GM21619 (cell line): ENCODE measurements around the gene CNTD1.

Experiments
- ATAC-seq: cut with Tn5 transposase; IDR thresholded peaks from one replicate; pipeline ENCODE4 v1.9.1; 2021; ENCODE audit not compliant: unreplicated experiment

The CNTD1 gene

DNA sequence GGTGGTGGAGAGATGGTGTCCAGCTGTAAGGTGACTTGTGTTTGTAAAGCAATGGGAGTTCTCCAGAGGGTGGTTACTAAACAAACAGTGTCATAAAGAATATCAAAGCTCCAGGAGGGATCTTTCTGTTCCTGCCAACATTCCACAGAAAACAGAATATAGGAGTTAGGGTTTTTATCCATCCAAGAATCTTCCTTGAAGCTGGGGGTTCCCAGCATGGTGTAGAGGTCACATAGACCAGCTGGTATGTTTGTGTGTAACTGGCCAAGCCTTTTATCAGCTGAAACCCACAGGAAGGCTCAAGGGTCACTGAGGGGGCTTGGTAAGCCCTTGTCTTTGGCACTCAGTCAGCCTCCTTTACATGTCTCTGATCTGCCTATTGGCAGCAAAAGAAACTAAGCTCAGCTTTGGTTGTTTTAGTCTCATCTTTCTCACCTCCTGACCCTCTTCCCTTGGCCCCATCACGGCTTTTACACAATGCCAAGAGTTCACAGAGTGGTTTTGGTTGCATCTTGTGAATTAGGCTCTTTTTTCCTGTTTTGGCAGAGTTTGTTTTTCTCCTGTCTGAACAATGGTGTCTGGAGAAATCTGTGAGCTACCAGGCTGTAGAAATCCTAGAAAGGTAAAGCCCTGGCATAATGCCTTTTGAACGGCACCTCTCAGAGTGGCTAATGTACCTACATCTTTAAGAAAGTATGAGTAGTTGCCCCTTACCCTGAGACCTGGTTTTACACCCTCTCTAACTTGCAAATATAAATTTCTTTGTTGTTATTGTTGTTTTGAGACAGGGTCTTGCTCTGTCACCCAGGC lies 4.6 kb downstream of the CNTD1 start:
- ATAC-seq: no peak

DNA sequence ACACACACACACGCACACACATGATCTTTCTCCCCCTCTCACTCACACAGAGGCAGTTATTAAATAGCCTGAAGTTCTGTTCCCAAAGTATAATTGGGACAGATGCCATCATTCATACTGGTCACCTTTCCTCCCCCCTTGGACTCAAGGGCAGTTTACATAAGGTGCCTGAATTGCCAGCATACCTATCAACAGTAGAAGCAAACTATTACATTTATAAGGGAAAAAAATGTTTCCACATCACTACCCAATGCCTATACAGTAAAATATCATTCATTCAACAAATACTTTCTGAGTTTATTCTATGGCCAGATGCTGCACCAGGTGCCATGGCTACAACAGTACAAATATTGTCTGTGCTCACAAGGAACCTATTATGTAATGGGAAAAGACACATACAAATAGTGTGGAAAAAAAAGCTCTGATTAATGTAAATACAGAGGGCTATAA lies 6.3 kb downstream of the CNTD1 start:
- ATAC-seq: no peak

DNA sequence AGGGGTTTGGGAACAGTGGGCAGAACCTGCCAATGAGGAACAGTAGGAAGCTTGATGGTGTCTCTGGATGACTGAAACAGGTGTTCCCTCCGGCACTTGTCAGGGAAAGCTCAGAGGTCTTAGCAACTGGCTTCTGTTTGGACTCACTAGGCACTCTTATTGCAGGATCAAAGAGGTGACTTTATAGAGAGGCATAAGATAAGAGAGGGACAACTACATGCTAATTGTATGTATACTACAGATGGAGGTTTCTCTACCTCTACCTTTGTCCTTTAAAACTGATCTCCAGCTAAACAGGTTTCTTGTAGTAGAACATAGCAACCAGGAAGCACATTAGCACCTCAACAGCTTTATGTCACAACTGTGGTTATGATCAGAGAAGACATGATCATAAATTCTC lies 7.6 kb downstream of the CNTD1 start:
- no peak for ATAC-seq

DNA sequence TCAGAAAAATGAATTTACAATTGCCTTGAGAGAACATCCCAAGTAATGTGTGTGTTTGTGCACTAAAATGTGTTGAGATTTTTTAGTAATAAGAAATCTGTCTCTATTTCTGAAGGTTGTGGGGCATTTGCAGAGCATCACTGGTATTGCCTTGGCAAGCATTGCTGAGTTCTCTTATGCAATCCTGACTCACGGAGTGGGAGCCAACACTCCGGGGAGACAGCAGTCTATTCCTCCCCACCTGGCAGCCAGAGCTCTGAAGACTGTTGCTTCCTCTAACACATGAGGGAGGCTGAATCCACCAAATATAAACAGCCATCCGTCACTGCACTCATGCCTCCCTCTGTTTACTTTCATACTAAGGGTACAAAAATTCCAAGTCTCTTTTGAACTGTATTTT lies 10.6 kb downstream of the CNTD1 start:
- ATAC-seq: no peak

DNA sequence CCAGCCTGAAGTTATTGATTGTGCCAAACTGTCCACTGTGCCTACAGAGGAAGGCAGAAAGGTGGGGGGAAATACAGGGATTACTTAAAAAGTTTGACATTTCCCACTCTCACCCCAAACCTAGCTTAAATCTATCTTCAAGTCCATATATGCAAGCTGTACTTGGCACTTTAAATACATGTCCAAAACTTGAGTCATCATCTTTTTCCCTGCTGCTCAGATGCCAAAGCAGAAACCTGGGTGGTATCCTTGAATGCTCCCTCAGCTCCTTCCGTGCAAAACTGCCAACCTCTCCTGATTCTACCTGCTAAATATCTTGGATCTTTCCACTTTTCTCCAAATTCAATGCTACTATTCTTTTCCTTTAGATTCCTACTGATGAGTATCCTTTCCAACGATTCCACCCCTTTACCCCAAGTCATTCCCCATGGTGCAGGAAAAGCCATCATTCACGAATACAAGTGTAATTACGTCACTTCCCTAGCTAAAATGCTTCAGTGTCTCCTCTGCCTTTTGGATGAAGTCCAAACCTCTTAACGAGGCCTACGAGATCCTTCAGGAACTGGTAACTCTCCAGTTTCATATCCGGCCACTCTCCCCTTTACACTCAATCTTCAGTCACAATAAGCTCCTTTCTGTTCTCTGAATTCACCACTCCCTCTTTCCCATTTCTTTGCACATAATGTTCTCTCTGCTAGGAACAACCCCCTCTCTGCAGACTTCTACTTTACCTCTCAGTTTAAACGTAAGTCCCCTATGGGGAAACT lies 16.2 kb downstream of the CNTD1 start:
- no peak for ATAC-seq

DNA sequence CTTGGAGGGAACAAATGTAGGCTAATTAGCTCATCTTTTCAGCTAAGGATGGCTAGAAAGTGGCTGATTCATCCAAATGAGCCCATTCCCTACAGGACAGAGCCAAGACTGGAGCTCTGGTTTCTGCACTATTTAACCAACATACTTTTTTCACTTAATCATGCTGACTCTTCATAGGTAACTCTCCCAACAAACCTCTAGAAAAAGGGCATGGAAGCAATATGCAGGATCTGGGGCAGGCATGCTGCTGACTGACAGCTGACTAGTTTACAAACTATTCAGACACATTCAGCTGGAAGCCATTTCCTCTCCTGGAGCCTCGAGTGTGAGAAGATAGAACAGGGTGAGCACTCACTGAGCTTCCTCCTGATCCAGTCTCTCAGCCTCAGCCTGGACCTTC lies 19.2 kb downstream of the CNTD1 start:
- ATAC-seq: no peak

DNA sequence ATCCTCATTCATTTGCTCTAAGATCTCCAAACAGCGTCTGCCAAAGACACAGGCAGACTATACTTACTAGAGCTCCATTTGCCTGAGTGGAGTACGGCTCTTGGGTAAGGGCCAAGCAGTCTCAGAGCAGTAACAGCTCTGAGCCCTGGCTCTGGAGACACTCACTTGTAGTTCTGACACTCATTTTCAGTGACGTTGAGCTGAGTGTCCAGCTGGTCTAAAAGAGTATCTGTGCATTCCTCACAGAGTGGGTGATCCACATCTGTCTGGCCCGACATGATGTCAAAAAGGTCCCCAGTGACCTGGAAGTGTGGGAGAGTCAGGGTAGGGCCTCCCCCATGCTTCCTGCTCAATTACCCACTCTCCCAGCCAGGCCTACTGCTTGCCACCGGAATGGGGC lies 19.7 kb downstream of the CNTD1 start:
- no peak for ATAC-seq

DNA sequence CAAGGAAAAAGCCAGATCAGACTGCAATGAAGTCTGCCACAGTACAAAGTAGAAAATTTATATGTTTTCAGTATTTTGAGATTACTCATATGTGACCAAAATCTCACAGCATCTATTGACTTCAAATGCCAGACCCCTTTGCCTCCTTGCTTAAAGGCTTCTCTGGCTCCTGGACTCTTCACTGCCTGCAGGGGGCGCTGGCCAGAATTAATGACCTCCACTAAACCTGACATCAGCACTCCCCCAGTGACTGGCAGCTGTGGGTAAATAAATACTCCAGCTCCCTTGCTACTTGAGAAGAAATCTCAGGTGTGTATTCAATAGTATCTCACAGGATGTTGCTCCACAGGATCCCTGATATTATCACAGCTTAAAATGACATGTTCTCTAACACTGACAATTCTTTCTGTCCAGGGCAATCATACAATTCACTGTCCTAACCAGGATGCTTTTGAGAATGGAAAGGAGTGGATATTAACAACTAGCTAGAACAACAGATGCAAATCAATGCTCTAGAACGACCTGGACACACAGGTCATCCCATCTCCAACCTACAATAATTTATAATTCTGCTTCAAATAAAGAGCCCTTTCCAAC lies 21.4 kb downstream of the CNTD1 start:
- ATAC-seq: no peak

DNA sequence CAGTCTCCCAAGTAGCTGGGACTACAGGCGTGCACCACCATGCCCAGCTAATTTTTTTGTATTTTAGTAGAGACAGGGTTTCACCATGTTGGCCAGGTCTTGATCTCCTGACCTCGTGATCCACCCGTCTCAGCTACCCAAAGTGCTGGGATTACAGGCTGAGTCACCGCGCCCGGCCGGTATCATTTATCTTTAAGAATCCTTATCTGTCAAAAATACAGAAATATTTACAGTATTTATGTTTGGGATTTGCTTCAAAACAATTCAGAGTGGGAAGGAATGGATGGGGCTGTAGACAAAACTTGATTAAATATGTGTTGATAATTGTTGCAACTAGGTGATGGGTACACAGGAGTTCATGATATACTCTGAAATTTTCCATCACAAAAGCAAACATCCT lies 22.5 kb downstream of the CNTD1 start:
- no peak for ATAC-seq

DNA sequence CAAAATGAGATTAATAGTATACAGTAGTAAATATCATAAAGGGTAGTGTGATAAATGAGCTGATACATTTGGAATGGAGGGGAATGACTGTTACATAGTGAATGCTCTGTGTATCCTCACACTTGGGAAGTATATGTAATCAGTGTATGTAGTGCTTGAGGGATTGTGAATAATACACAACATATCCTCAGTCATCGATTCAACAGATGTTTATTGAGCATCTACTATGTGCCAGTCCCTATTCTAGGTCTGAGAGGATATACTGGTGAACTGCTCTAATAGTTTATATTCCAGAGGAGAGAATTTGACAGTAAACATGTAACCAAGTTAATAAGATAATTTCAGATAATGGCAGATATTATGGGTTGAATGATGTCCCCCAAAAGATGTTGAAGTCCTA lies 28.8 kb downstream of the CNTD1 start:
- ATAC-seq: no peak

DNA sequence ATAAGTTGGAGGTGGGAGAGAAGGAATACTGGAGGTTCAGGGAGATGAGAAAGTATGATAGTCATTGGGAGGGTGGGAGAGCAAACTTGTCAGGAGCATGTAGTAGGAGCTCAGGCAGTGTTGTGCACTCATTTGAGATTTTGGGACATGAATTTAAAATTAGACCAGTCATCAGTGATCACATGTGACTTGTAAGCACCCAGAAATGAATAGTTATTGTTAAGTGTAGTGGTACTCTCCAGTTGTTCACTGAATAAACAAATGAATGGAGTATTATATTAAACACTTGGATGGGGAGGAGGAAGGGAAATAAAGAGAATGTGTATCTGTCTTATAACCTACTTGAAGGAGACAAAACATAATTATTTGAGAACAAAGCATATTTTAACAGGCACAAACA lies 32.3 kb downstream of the CNTD1 start:
- ATAC-seq: no peak

DNA sequence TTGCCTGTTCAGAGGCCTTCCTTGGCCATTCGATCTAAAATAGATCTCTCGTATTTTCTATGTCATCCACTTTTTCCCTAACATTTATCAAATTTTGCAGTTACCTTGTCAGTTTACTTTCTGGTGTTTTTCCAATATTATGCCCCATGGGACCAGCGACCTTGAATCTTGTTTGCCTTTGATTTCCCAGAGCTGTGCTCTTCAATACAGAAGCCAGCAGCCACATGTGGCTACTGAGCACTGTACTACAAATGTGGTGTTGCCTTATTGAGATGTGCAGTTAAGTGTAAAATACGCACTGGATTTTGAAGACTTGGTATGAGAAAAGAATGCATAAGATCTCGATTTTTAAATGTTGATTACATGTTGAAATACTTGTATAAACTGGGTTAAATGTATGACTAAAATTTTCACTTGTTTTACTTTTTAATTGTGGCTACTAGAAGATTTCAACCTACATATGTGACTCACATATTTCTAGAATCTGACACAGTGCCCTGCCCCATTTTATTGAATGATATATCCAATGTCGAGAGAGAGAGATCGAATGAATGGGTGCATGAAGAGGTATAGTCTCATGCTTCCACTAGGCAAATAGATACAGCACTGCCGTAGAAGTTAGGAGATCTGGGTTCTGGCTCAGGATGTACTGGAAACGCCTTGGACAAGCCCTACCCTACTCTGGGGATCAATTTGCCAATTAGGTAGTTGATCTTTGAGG lies 33.7 kb downstream of the CNTD1 start:
- ATAC-seq: peak; percentile 12

DNA sequence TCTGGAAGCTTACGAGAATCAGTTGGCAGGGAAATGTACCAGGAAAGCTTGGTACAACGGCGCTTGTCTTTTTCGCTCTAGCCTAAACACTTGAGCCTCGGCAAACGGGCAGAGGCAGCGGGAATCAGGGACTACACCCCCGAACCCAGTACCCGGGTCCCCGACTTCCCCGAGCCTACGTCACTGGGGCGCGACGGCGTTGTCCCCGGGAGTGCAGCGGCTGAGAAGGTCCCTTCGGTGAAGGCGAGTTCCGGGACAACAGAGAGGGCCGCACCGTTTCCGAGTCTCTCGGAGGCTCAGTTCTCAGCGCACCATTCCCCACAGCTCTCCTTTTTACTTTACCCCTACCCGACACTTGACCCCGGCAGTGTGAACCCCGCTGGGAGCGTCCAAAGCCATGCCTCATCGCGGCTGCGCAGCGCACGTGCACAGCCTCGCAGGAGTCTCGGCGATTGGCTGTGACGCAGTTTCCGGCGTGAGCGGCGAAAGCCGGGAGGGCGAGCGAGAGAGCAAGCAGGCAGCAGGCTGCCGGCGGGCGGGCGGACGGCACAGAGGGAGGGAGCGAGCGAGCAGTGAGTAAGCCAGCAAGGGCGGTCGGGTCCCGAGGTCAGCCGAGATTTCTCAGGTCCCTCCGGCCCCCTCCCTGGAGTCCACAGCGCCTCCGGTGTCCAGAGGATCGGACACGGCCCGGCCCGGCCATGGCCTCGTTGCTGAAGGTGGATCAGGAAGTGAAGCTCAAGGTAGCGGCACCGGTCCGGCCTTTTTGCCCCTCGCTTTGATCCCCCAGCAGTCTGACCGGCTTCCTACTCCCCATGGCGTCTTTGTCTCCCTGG lies 34.5 kb downstream of the CNTD1 start, which contains the start of gene PSME3:
Gene PSME3, plus strand, starts transcription at position 464 of the 833 bp plus-strand sequence. Its CDS starts 235 bp downstream, at position 699.
- ATAC-seq: peak; percentile 77

DNA sequence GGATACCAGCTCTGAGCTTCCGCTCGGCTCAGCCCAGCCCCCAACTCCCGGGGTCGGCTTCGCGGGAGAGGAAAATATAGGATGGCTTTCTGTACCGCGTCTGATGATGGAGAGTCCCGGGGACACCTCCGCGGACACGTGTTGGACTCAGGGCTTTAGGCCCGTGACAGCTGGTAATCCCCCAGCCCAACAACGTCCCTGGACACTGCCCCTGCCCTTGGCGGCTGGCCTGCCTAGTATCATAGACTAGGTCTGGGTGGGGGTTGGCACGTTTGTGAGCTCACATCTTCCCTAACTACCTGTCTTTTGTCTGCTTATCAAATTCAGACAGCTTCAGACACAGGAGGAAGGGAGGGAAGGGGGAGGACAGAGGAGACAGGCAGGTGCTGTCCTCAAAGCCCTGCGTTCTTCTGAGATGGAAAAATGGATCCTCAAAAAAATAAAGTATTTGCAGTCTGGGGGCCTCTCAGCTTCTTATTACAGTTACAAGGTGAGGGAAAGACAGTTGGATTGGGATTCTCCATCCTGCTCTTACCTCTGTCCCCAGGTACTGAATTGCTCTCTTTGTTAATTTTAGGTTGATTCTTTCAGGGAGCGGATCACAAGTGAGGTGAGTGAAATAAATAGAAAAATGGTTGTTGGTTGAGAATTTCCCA lies 35.2 kb downstream of the CNTD1 start:
- peak; percentile 26 for ATAC-seq

DNA sequence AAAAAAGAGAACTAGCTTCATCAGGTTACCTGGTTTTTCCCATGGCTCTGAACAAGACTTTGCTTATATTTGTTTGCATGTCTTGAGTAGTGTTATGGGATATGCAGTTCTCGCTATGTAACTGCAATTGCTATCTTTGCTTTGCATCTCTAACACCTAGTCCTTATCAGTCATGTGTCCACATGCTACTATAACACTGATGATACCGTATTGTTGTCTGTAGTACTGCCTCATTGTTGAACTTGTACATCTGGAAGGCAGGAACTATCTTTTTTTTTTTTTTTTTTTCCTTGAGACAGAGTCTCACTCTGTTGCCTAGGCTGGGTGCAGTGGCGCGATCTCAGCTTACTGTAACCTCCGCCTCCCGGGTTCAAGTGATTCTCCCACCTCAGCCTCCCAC lies 37.1 kb downstream of the CNTD1 start:
- no peak for ATAC-seq

DNA sequence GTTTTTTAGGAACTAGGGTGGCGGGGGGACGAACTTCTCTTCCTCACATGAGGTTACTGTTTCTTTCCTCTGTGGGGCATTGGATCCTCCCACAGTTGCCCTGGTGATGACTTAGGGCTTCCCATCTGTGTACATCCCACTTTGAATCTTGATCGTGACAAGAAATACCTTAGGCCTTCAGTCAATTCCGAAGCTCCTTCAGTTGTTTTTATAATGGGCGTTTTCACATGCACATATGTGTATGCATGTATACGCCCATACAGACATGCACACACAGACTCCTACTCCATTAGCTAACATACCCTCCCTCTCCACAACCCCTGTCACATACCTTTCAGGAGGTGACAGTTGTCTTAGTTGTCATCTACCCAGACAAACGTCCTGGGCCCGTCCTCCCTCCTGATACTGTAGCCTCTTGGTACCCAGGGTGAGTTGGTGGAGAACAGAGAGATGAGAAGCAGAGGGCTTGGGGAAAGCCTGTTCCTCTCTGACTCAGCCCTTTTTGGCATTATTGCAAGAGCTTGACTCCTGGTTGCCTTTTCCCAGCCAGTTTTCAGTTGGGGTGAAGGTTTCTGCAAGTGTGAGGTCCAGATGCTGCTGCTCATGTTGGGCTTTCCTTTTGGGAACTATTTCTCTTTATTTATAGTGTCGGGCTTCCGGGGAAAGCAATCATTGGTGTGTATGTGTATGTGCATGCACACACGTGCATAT lies 43.5 kb downstream of the CNTD1 start:
- ATAC-seq: no peak

DNA sequence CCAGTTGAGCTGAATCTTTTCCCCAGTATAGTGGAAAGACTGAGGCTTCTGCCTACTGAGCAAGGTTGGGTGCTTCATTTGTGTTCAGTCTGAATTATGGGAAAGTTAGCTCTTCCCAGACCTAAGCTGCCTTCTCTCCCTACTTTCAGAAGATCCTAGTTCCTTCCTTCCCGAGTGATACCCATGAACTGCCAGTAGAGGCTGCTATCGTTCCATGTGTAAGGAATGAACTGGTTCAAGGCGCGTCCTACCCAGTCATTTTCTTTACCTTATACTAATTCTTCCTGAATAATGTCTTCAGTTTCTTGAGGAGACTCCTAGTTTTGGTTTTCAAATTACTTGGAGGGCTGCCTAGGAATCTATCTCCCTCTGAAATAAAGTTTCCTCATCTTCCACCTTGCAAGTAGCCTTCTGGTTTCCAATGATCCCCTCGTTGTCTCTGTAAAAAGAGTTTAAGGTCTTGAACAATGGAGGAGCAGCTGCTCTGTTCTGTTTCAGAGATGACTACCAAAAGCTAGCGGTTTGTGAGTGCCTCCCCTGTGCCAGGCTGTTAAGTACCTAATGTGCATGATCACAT lies 44.8 kb downstream of the CNTD1 start:
- no peak for ATAC-seq

DNA sequence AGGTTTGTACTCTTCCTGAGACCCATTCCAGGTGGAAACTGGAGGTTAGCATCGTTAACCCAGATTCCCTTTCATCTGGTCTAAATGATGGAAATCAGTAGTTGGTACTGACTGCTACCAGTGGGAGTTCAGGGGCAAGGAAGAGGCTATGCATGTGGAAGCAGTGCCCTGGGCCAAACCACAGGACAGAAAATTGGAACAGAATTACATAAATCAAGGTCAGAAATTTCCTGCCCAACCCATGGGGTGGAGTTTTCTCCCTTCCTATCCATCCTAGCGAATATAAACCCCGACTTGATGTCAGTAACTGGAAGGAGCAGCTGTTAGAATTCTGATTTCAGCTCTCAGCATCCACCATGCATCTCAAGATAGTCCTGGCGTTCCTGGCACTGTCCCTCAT lies 45.6 kb downstream of the CNTD1 start, which contains the start of gene AOC2:
Gene AOC2, plus strand, starts transcription at position 310 of the 400 bp plus-strand sequence. Its CDS starts 47 bp downstream, at position 357.
- no peak for ATAC-seq
